KMS-11 (cell line): ENCODE data around the gene C1orf226.

ENCODE experiments used
- H2AFZ ChIP-seq: fragments of 200-600 bp; sonication (generic); 2 replicates; pipeline ENCODE4 v1.6.1; 2016; ENCODE audit warnings: antibody characterized with exemption, mixed run types, low read depth
- H3K27ac ChIP-seq: fragments of 200-600 bp; sonication (generic); 2 replicates; pipeline ENCODE4 v1.6.1; 2016; ENCODE audit warnings: mild to moderate bottlenecking, mixed run types
- H3K27me3 ChIP-seq: fragments of 200-600 bp; sonication (generic); 2 replicates; pipeline ENCODE4 v1.6.1; 2017; ENCODE audit warnings: mild to moderate bottlenecking, low read depth, mixed run types, moderate library complexity; ENCODE audit not compliant: insufficient read depth
- H3K36me3 ChIP-seq: fragments of 200-600 bp; sonication (generic); 2 replicates; pipeline ENCODE4 v1.6.1; 2017; ENCODE audit warnings: mild to moderate bottlenecking, mixed run types; ENCODE audit not compliant: insufficient read depth
- H3K4me1 ChIP-seq: fragments of 200-600 bp; sonication (generic); 2 replicates; pipeline ENCODE4 v1.6.1; 2016; ENCODE audit warnings: mild to moderate bottlenecking, low read depth, mixed run types; ENCODE audit not compliant: poor library complexity, severe bottlenecking
- H3K4me2 ChIP-seq: fragments of 200-600 bp; sonication (generic); 2 replicates; pipeline ENCODE4 v1.7.0; 2016; ENCODE audit warnings: mild to moderate bottlenecking, mixed run types
- H3K4me3 ChIP-seq: fragments of 200-600 bp; sonication (generic); IDR thresholded peaks from 2 replicates; pipeline ENCODE4 v1.6.1; 2017; ENCODE audit warnings: low read depth, low read length, mixed read lengths; ENCODE audit not compliant: insufficient read depth
- H3K79me2 ChIP-seq: fragments of 200-600 bp; sonication (generic); 2 replicates; pipeline ENCODE4 v1.6.1; 2016; ENCODE audit warnings: low read depth, mixed run types; ENCODE audit not compliant: insufficient read depth
- H3K9ac ChIP-seq: fragments of 200-600 bp; sonication (generic); 2 replicates; pipeline ENCODE4 v1.6.1; 2016; ENCODE audit warnings: mild to moderate bottlenecking, mixed run types
- H4K20me1 ChIP-seq: fragments of 200-600 bp; sonication (generic); 2 replicates; pipeline ENCODE4 v1.6.1; 2016; ENCODE audit warnings: mild to moderate bottlenecking, mixed run types; ENCODE audit not compliant: insufficient read depth
- CTCF ChIP-seq: fragments of 200-600 bp; sonication (generic); conservative IDR thresholded peaks from 2 replicates; pipeline ENCODE4 v1.6.1; 2017; ENCODE audit warnings: low read depth, mild to moderate bottlenecking, antibody characterized with exemption, low read length, moderate library complexity, mixed read lengths

C1orf226 gene

DNA sequence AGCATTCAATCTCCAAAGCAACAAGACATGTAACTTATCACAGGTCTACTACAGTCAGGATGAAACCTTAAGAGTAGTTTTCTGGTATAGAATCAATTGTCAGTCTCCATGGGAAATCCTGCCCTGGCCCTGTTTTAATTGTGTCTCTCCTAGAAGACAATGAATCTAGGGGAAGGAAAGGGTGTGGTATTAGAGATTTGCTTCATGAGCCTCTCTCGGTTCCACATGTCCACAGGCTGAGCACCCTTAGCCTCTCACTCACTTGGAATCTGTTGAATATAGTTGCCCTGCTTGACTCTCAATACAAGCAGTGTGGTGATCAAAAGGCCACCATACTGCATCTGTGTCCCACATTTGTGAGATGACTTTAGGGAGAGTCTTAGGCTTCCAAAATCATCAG, 22.6 kb upstream of the C1orf226 start:
- Histone ChIP-seq H3K79me2 (no peaks in the 10 kb centered on the region), H3K36me3 (no peaks in the 10 kb centered on the region), H3K4me2 (no peak overlapping the region), H3K27ac (no peak overlapping the region), H2AFZ (no peak overlapping the region), H4K20me1 (no peaks in the 10 kb centered on the region), H3K4me1 (peaks cover 3% of the 10 kb centered on the region), H3K4me3 (no peak overlapping the region), H3K9ac (no peak overlapping the region), H3K27me3 (no peaks in the 10 kb centered on the region)
- TF ChIP-seq CTCF, result no peak

GRCh38 chr1:162359523-162360236, 21.8 kb upstream of the C1orf226 start:
- no peak overlapping the region for H2AFZ ChIP-seq
- H3K4me1 ChIP-seq, result peaks cover 3% of the 10 kb centered on the region
- TF ChIP-seq CTCF, result no peak
- H3K27ac ChIP-seq, result no peak overlapping the region
- no peaks in the 10 kb centered on the region for H3K27me3 ChIP-seq
- no peaks in the 10 kb centered on the region for H3K36me3 ChIP-seq
- H3K79me2 ChIP-seq, result no peaks in the 10 kb centered on the region
- H4K20me1 ChIP-seq, result no peaks in the 10 kb centered on the region
- no peak overlapping the region for H3K4me2 ChIP-seq
- H3K4me3 ChIP-seq, result no peak overlapping the region
- no peak overlapping the region for H3K9ac ChIP-seq

- Histone ChIP-seq H3K79me2 (no peaks in the 10 kb centered on the region), H3K36me3 (no peaks in the 10 kb centered on the region), H3K9ac (no peak overlapping the region), H3K4me1 (peaks cover 3% of the 10 kb centered on the region), H4K20me1 (no peaks in the 10 kb centered on the region), H3K4me2 (no peak overlapping the region), H3K4me3 (no peak overlapping the region), H3K27me3 (no peaks in the 10 kb centered on the region), H2AFZ (no peak overlapping the region), H3K27ac (no peak overlapping the region)
- TF ChIP-seq CTCF, result no peak
These were observed 21.2 kb upstream of the C1orf226 start for GRCh38 chr1:162360237-162360873.

DNA sequence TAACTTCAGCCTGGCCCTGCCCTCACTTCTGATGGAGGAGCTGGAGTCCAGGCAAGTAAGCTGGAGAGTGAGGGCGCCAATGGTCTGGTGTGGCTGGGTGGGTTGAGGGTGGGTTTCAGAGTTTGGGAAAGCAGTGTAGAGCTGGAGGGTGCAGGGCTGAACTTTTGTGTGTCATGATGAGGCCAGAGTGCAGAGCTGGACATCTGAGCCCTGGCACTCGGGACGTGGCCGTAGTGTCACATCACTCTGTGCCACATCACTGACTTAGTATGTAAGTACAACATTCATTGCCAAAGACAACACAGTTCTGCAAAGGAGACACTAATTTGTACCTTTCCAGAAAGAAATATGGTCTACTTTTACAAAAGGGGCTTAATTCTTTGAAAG, 20.7 kb upstream of the C1orf226 start:
- H3K27me3 ChIP-seq, result no peaks in the 10 kb centered on the region
- no peak overlapping the region for H3K9ac ChIP-seq
- H3K4me1 ChIP-seq, result peaks cover 3% of the 10 kb centered on the region
- no peak overlapping the region for H2AFZ ChIP-seq
- no peak overlapping the region for H3K27ac ChIP-seq
- no peak overlapping the region for H3K4me2 ChIP-seq
- no peaks in the 10 kb centered on the region for H3K36me3 ChIP-seq
- H4K20me1 ChIP-seq, result no peaks in the 10 kb centered on the region
- no peaks in the 10 kb centered on the region for H3K79me2 ChIP-seq
- TF ChIP-seq CTCF, result no peak
- no peak overlapping the region for H3K4me3 ChIP-seq
